ENCODE results near the gene LRPPRC.
"Not testable (repeated sequence)": the region's sequence is repeated elsewhere in the genome, so short reads cannot be mapped to it uniquely, and the experiment has no call there.

Gene LRPPRC

GRCh38 chr2:43995733-43996533 is at the start of gene LRPPRC:
Gene LRPPRC, minus strand, starts transcription at chr2:43995989. Its CDS starts 42 bp downstream, at chr2:43995947.
- FAIRE-seq: peak; percentile 82

DNA sequence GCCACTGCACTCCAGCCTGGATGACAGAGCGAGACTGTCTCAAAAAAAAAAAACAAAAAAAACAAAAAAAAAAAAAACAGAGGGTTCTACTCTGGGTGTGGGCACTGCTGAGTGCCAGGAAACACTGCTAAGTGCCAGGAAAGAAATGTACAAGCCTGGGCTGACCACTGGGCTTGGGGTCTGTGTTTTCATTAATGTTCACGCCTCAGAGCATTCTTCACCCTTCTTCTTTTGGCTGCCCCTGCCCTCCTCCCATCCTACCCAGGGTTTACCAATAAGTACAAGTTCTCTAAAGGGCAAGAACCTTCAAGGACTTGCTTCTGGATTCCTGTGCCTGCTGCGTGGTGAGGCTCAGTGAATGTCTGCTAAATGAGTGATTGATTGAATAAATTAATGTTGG is 49.3 kb upstream of the LRPPRC start:
- FAIRE-seq: no peak

DNA sequence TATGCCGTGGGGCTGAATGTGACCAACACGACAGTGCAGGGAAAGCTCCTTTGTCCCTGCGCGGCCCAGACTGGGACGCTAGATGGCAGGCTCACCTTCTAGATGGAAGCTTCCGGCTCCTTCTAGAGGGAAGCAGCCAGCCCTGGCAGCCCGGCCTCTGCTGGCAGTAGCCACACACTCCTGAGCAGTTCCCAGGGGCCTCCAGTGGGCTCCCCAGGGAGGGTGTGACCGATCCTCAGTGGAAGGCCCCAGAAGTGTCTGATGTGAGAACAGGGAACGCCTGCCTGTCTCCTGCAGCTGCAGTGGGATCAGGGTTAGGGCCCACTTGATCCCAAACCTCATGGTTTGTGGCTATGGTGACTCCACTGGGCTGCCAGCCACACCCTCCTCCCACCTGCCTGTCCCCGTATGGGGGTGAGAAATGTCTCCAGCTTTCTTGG is 48.5 kb upstream of the LRPPRC start:
- FAIRE-seq: no peak

- no peak for FAIRE-seq
Measured at GRCh38 chr2:44040365-44040764, 44.6 kb upstream of the LRPPRC start.

DNA sequence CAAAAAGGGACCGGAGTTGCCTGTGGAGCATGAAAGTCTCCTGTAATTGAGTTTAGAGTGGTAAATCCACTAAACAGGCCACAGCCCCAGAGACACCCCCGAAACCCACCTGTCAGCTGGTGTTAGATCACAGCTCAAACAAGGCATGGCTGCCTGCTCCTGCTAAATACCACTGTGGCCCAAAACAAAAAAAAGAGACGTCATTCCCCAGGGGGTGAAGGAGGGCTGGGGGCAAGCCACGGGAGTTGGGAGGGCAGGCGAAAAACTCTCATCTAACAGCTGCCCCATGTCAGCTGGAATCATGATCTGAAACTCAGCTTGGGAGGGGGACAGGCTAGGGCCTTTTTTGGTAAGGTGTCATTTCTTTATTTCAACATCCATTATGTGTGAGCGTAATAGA is 42.5 kb upstream of the LRPPRC start:
- FAIRE-seq: no peak

DNA sequence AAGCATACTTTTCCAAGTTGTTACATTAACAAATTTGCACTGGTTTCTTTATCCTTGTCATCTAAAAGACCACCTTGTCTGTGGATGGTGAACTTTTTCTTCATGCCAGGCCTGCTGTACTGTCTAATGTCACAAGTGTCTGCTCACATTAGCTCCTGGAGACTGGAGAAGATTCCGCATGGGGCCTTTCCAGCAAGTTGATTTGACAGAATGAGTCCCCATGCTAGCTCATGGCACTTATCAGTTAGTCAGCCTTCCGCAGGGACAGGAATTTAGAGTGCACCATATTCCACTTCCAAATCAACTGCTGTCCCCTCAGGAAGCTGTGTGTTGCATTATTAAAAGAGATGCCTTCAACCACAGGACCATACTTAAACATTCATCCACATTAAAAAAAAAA is 41.4 kb upstream of the LRPPRC start:
- FAIRE-seq: no peak

- no peak for FAIRE-seq
Measured at GRCh38 chr2:44033947-44034346, 38.2 kb upstream of the LRPPRC start.

DNA sequence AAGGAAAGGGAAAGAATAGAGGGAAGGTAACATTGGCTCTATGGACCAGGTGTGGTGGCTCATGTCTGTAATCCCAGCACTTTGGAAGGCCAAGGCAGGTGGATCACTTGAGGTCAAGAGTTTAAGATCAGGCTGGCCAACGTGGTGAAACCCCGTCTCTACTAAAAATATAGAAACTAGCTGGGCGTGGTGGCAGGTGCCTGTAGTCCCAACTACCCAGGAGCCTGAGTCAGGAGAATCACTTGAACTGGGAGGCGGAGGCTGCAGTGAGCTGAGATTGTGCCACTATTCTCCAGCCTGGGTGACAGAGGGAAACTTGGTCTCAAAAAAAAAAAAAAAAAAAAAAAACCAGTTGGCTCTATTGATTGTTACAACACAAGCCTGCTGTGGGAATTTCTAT is 31.3 kb upstream of the LRPPRC start:
- not testable (repeated sequence) for FAIRE-seq

- FAIRE-seq: no peak
Measured at GRCh38 chr2:44016282-44016681, 20.5 kb upstream of the LRPPRC start.

DNA sequence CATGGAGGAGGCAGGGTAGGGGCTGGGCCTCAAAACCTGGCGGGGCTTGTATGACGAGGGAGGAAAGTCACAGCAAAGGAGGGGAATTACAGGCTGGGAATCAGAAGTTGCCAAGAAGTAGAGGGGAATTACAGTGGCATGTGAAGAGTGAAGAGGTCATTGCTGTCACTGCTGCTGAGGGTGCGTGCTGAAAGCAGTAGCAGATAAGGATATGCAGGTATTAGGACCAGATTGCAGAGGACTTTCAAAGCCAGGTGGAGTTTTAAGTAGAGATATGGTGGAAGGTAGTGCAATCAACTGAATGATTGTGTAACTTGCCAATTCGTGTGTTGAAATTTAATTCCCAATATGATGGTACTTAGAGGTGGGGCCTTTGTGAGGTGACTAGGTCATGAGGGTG is 19.4 kb upstream of the LRPPRC start:
- no peak for FAIRE-seq

DNA sequence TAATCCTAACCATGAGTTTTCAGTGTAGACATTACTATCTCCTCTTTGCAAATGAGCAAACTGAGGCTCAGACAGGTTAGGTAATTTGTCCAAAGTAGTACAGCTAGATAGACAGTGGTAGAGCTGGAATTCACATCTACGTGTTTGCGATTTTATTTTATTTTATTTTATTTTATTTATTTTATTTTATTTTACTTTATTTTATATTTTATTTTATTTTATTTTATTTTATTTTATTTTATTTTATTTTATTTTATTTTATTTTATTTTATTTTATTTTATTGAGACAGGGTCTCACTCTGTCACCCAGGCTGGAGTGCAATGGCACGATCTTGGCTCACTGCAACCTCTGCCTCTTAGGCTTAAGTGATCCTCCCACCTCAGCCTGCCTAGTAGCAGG is 17.4 kb upstream of the LRPPRC start:
- FAIRE-seq: not testable (repeated sequence)

DNA sequence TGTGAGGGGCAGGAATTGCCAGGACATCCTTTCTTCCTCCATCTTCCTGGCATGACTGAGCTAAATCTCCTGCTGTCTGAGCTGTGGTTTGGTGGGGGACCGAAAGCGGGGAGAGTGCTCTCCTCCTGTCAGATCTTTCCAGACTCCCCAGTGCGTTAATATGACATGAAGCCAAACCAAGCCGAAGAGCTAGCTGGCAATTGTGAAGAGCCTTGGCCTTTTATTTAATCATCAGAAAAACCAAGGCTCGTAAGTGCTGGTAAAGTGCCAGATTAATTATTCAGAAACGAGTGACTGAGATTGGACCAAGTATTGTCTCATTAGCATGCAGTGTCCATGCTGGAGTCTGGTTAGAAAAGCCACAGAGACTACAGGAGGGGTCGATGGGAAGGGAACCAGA is 14.5 kb upstream of the LRPPRC start:
- peak; percentile 61 for FAIRE-seq

DNA sequence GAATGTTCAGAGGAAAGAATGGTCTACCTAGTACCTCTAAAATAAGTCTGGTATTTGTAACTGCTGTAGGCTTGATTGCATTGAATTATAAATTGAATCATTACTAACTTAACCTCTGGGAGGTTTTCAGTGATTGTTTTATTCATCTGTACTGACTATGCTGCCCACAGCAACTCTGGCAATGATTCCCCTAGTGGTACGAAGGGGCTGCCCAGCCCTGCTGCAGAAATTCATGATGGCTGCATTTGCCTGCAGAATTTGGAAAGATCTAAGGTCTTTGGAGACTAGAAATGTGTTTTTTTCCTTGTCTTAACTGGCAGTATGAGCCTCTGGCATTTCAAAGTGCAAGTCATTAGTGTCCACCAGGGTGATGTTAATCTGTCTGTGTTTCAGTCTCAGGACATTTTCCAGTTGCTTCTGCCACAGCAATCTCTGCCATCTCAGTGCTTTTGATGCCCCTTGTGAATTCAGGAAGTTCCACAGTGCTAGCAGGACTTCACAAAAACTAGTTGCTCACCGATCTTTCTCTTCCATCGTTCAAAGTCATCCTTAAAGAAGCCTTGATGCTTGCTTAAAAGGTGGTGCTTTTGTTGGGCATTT is 13.4 kb upstream of the LRPPRC start:
- FAIRE-seq: no peak

- FAIRE-seq: no peak
Measured at GRCh38 chr2:44005846-44006245, 10.1 kb upstream of the LRPPRC start.

DNA sequence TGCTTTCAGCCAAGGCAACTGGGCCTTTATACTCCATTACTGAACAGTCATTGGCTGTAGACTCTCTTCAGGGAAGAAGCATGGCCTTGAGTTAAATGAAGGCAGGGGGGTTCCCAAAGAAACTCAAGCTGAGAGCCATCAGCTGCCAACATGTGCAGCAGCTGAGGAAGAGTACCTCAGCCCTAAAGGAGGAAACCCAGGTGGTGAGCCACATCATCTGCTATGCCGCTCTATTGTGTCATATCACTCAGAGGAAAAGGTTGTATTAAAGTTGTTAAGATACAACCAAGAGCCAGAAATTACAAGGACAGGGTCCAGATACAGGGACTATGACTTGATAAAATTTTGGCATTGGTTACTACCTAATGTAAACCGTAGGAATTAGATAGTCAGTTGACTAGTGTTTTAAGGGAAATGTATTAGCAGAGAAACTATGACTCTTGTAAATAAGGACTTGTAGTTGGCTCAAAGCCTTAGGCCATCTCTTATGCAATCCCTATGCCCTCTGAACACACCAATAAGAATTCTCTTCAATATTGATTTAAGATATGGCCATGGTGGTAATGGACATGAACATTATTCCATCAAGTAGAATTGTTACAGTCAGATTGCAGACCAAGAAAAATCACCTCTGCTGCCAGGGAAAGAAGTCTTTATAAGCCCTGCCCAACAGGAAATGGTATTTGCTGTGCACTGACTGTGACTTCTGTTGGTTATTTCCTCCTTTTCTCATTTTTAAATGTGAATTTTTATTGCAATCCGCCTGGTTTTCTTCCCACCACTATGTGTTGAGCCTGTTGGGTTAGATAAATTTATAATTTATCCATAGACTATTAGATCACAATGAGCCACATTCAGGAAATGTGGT is 9.2 kb upstream of the LRPPRC start:
- FAIRE-seq: no peak

GRCh38 chr2:44001716-44002115 is 5.9 kb upstream of the LRPPRC start:
- no peak for FAIRE-seq

- FAIRE-seq: no peak
Measured at GRCh38 chr2:43998263-43998662, 2.5 kb upstream of the LRPPRC start.

DNA sequence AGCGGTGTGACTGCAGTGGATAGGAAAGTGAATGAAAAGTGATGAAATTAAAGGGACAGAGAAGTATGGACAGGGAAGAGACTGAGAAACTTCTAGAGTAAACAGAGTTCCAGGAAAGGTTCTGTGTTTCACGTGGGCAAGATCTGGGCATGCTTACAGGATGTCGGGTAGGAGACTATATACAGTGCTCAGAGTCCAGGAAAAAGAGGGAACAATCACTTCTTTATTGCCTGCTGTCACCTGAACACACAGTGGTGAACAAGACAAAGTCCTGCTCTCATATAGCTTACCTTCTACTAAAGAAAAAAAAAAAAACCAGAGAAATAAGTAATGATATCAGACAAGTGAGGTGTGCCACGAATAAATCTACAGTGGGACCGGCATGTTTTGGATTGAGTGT is 2.4 kb downstream of the LRPPRC start:
- no peak for FAIRE-seq

GRCh38 chr2:43989545-43989944 is 6.2 kb downstream of the LRPPRC start:
- FAIRE-seq: no peak

- no peak for FAIRE-seq
Measured at GRCh38 chr2:43986600-43986999, 9.2 kb downstream of the LRPPRC start.

- FAIRE-seq: no peak
Measured at GRCh38 chr2:43985359-43985758, 10.4 kb downstream of the LRPPRC start.

GRCh38 chr2:43984533-43984932 is 11.3 kb downstream of the LRPPRC start:
- no peak for FAIRE-seq

DNA sequence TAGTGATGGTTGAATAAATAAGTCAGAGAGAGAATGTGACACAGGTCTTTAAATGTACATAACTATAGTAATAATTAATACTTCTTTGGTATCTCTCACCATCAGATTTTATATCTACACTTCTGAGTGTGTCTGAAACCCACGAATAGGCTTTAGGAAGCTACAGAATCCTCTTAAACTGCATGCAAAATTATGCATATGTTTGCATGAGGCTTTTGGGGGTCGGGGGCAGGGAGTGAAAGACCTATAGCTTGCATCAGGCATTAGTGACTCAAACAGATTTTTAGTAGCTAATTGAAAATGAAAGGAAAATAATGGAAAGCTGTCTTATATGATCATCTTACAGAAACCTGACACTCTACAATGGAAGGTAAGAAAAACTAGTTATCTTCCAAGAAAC is 14.9 kb downstream of the LRPPRC start:
- no peak for FAIRE-seq

Data from islet of Langerhans (tissue), 1 donor.